Adrenal gland (tissue), 12 donors: Measurements from ENCODE around the gene SLC25A45. TPM values are rescaled to one million over a fixed set of nuclear protein-coding genes. Genes with fewer than 3 reads are reported as not detected.
"Not testable (repeated sequence)": the region's sequence is repeated elsewhere in the genome, so short reads cannot be mapped to it uniquely, and the experiment has no call there.

ENCODE experiments used
- DNase-seq, 7 donors: peaks; one replicate each; pipeline ENCODE4 v3.0.0-alpha.2; 2019 to 2020
- H3K27ac ChIP-seq, 5 donors: fragments of 200-600 bp; sonication (generic) in 4 of 5; 1 replicate in 3 of 5; 2 replicates in 2 of 5; pipeline versions ENCODE4 v1.5.1 to v1.8.0; 2016 to 2020; ENCODE audit warnings: mild to moderate bottlenecking in 1 of 5
- H3K27me3 ChIP-seq: fragments of 200-600 bp; 2 replicates; pipeline ENCODE4 v1.8.0; 2021
- H3K36me3 ChIP-seq, 2 donors: fragments of 200-600 bp; replicated peaks in 1 of 2; 1 replicate in 1 of 2; 2 replicates in 1 of 2; pipeline versions ENCODE4 v1.5.1 to v1.8.0; 2018 to 2022
- H3K4me1 ChIP-seq, 2 donors: fragments of 200-600 bp; replicated peaks in 1 of 2; 1 replicate in 1 of 2; 2 replicates in 1 of 2; pipeline versions ENCODE4 v1.5.1 to v1.8.0; 2018 to 2021
- H3K4me3 ChIP-seq, 4 donors: fragments of 200-600 bp; sonication (generic) in 3 of 4; one replicate each; pipeline ENCODE4 v1.5.1; 2016 to 2018
- H3K9me3 ChIP-seq, 3 donors: fragments of 200-600 bp; sonication (generic) in 1 of 3; replicated peaks in 1 of 3; 1 replicate in 2 of 3; 2 replicates in 1 of 3; pipeline versions ENCODE4 v1.5.1 to v1.8.0; 2016 to 2021
- CTCF ChIP-seq, 6 experiments: fragments of 450-650 bp in 4 of 6; fragments of 200-600 bp in 2 of 6; sonication (generic) in 1 of 6; IDR thresholded peaks; 1 replicate in 5 of 6; 2 replicates in 1 of 6; pipeline versions ENCODE4 v1.5.1 to v1.8.0; 2016 to 2021; ENCODE audit warnings: antibody characterized with exemption in 6 of 6, mild to moderate bottlenecking in 2 of 6, moderate library complexity in 1 of 6
- POLR2A ChIP-seq, 2 donors: fragments of 450-650 bp; IDR thresholded peaks; one replicate each; pipeline ENCODE4 v1.6.1; 2017; ENCODE audit warnings: antibody characterized with exemption in 2 of 2, mild to moderate bottlenecking in 2 of 2, moderate library complexity in 1 of 2
- WGBS, 4 donors: extraction: QIAGEN DNeasy Blood & Tissue Kit in 2 of 4; methylation state at CpG; one replicate each; pipeline versions ENCODE4 v1.1.5 to v1.1.7; 2013 to 2017; 5-methylcytosine and 5-hydroxymethylcytosine counted together
- intact Hi-C, 2 donors: fragments of 100-400 bp; cut with DNase I; formaldehyde crosslinking; loops; one replicate each; pipeline versions ENCODE4 v1.14.1 to v1.15.0; 2022 to 2023
- polyA plus RNA-seq, 3 donors: library from polyadenylated mRNA; stranded (reverse); fragments of 200-250 nt in 2 of 3; fragments of 350-450 nt in 1 of 3; fragmentation: Illumina TruSeq in 1 of 3; extraction: RNeasy Lipid Tissue Mini Kit (QIAGEN cat#74804) in 1 of 3; gene quantifications; one replicate each; pipeline ENCODE4 v1.2.3, GENCODE V29; 2013 to 2014
- total RNA-seq, 9 donors: library from RNA; depleted of rRNA in 4 of 9; stranded (reverse); fragments of >200 nt in 4 of 9; fragments of 120-200 nt in 1 of 9; fragmentation: NEBNext Ultra II Directional in 1 of 9; extraction: Animal tissue kit (Norgen Biotek cat#: 25700) in 1 of 9; gene quantifications; one replicate each; pipeline versions ENCODE4 v1.1.0 to v1.2.4, GENCODE V29; 2013 to 2023
- donor health status: healthy with polysubstance abuse.
- donor health status: Bipolar disorder and iron deficiency.
- donor health status: DM: yes; HTN: yes; CAD: no.
- donor health status: DM: no; HTN: no; CAD: no.
- donor health status: DM: no; HTN: no; CAD: no.
- donor health status: DM: yes; HTN: yes; CAD: no.

SLC25A45 gene
- total and polyA plus RNA-seq, 12 donors = 1.1 to 21.0 (median 6.7) TPM

- DNase-seq = no peak
- WGBS, 4 donors = 14 to 22% (median 20%) methylated on average over 5 of the region's 5 CpGs
- intact Hi-C loops = no loop called here
- H3K27me3 ChIP-seq = no peaks in the 10 kb centered on the region
- peaks cover 0 to 6% of the 10 kb centered on the region in 2 donors for H3K36me3 ChIP-seq
- H3K4me1 ChIP-seq = peaks cover 10 to 16% of the 10 kb centered on the region in 2 donors
- no peak for TF ChIP-seq POLR2A (IDR thresholded peaks at IDR 0.05)
- no peak for TF ChIP-seq CTCF (IDR thresholded peaks at IDR 0.05)
- peak overlapping the region in 2 of 5 donors; percentile 77 to 87 for H3K27ac ChIP-seq
- H3K9me3 ChIP-seq = no peaks in the 10 kb centered on the region
- peak overlapping the region in 3 of 4 donors; percentile 1 to 98 (median 74) for H3K4me3 ChIP-seq
Observed at GRCh38 chr11:65334696-65335295, 47.6 kb downstream of the SLC25A45 start.

- intact Hi-C loops, H3K9me3 ChIP-seq, H3K4me3 ChIP-seq, H3K27ac ChIP-seq, H3K27me3 ChIP-seq, DNase-seq, H3K36me3 ChIP-seq: not testable (repeated sequence)
- WGBS, 4 donors = 86 to 92% (median 89%) methylated on average over 9 of the region's 9 CpGs
- H3K4me1 ChIP-seq = peaks cover 10 to 16% of the 10 kb centered on the region in 2 donors
Observed at GRCh38 chr11:65332591-65332990, 49.9 kb downstream of the SLC25A45 start.

GRCh38 chr11:65330544-65330943 is 51.9 kb downstream of the SLC25A45 start:
- no peaks in the 10 kb centered on the region for H3K9me3 ChIP-seq
- 59 to 80% (median 72%) methylated on average over 7 of the region's 7 CpGs for whole genome bisulfite sequencing, 4 donors
- TF ChIP-seq POLR2A (IDR thresholded peaks at IDR 0.05) (no peak), CTCF (IDR thresholded peaks at IDR 0.05) (no peak)
- intact Hi-C loops = no loop called here
- H3K4me1 ChIP-seq = peaks cover 10 to 12% of the 10 kb centered on the region in 2 donors
- DNase-seq = no peak
- H3K4me3 ChIP-seq = no peak overlapping the region
- H3K27me3 ChIP-seq = no peaks in the 10 kb centered on the region
- H3K36me3 ChIP-seq = no peaks in the 10 kb centered on the region
- no peak overlapping the region for H3K27ac ChIP-seq

- no peaks in the 10 kb centered on the region for H3K27me3 ChIP-seq
- no peak overlapping the region for H3K4me3 ChIP-seq
- WGBS, 4 donors = 5 to 10% (median 8%) methylated on average over 13 of the region's 13 CpGs
- H3K9me3 ChIP-seq = no peaks in the 10 kb centered on the region
- peak overlapping the region in 2 of 5 donors; percentile 7 to 32 for H3K27ac ChIP-seq
- no peaks in the 10 kb centered on the region for H3K36me3 ChIP-seq
- peak; percentile 83 to 97 (median 91) for DNase-seq
- TF ChIP-seq POLR2A (IDR thresholded peaks at IDR 0.05) (no peak), CTCF (IDR thresholded peaks at IDR 0.05) (peak; percentile 70 to 86 (median 82))
- peaks cover 7% of the 10 kb centered on the region in 2 donors for H3K4me1 ChIP-seq
- intact Hi-C loops = no loop called here
Observed at GRCh38 chr11:65329944-65330403, 52.5 kb downstream of the SLC25A45 start.

GRCh38 chr11:65329478-65329877 is 53.0 kb downstream of the SLC25A45 start:
- 28 to 53% (median 50%) methylated on average over 2 of the region's 2 CpGs for WGBS, 4 donors
- Histone ChIP-seq H3K27ac (peak overlapping the region in 2 of 5 donors; percentile 7 to 32), H3K36me3 (no peaks in the 10 kb centered on the region)

More at GRCh38 chr11:65329478-65329877, 53.0 kb downstream of the SLC25A45 start:
- intact Hi-C loops = no loop called here
- TF ChIP-seq POLR2A (IDR thresholded peaks at IDR 0.05) (no peak), CTCF (IDR thresholded peaks at IDR 0.05) (no peak)
- Histone ChIP-seq H3K27me3 (no peaks in the 10 kb centered on the region), H3K9me3 (no peaks in the 10 kb centered on the region), H3K4me3 (no peak overlapping the region), H3K4me1 (peaks cover 2% of the 10 kb centered on the region in 2 donors)
- DNase-seq = no peak
